Amniotic epithelial cell (primary cell): ENCODE measurements around the gene DGCR2.
"Not testable (repeated sequence)": the region's sequence is repeated elsewhere in the genome, so short reads cannot be mapped to it uniquely, and the experiment has no call there.

Experiments
- DNase-seq: peaks from one replicate; pipeline ENCODE4 v3.0.0-alpha.2; 2010; ENCODE audit warnings: low read depth

Gene DGCR2

DNA sequence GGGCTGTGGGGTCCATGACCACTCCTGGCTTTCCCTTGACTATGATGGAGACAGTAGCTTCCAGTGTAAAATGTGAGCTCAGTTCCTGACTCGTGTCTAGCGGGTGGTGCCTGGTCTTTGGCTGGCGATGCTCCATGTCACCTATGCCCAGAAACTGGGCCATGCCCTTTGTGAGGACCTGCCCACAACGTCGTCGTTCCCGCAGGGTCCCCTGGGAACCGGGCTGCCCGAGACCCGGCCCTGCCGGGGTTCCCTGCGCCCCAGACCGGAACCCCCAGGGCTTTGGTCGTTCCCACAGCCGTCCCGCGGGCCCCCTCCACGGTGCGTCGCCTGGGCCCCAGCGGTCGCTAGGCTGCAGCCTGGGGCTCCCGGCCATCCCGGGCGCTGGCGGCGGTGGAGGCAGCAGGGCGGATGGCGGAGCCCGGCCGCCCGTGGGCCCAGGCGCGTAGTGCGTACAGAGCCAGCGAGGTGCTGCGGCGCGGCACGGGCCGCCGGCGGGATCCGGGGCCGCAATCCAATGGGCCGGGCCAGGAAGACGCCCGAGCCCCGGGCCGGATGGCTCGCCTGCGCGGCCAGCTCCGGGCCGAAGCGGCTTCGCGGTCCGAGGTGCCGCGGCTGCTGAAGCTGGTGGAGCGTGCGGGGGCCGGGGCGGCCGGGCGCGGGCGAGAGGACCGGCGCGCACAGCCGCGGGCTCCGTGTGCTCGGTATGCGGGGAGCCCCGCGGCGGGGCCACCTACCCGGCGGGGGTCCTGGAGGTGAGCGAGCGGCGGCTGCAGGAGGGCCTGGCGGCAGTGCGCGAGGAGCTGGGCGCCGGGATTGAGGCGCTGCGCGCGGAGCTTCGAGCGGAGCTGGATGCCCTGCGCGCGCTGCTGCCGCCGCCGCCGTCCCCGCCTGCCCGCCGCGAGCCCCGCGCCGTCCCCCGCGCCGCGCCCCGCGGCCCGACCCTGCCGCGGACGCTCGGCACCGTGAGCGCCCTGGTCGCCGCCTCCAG is 92.8 kb downstream of the DGCR2 start:
- not testable (repeated sequence) for DNase-seq

DNA sequence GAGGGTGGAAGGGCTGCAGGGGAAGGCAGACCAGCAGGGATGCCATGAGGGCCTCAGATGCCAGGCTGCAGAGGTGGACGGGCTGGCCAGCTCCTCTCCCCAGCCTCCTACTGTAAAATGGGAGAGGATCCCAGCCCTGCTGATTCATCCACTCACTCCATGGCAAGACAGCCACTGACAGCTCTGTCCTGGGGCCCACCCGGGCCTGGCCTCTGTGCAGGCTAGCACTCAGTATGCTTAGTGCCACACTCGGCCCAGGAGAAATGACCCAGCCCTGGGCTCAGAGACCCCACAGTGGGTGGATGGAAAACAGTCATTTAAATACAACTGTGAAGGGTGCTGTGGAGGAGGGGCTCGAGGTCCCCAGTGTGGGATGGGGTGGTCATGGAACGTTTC is 94.2 kb downstream of the DGCR2 start:
- DNase-seq: not testable (repeated sequence)

DNA sequence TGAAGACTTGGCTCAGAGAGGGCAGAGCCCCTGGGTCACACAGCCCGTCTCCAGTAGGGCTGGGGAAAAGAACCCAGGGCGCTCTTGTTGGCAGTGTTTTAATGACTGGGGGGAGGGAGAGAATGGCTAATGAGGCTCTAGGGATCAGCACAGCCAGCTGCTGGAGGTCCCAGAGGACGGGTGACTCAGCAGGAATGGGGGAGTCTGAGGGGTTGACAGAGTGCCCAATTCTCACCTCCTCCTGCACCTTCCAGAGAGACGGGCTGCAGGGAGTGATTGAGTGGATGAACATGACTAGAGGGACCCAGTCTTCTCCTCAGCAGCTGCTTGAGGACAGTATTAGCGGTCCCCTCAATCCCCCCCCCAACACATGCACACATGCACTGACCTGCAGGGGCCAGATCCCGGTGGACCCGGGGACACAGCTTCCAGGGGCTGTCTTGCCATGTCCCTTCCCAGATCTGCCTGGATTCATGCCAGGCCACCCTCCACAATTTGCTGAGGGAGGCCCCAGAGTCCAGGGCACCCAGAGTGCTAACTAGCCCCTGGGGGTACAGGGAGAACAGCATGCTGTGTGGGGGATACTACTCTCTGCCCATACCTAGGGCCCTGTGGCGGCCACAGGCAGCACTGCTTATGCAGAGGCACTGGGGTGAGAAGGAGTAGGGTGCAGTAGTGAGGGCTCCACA is 94.7 kb downstream of the DGCR2 start:
- DNase-seq: not testable (repeated sequence)

DNA sequence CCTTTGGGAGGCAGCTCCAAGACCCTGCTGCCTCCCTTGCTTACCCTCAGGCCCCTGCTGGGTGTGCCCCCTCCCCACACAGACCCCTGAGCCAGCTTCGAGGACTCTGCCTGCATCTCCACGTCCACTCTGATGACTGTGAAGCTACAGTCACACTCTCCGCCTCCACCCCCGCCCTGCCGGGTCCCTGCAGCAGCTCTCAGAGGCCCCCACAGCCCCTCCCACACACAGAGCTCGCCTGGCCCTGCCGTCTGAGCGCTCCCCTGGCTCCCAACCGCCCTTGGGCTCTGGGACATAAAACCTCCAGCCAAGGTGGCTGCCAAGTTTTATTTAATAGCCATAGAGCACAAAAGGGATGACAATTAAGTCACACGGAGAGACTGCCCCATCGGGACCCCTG is 96.1 kb downstream of the DGCR2 start:
- not testable (repeated sequence) for DNase-seq

DNA sequence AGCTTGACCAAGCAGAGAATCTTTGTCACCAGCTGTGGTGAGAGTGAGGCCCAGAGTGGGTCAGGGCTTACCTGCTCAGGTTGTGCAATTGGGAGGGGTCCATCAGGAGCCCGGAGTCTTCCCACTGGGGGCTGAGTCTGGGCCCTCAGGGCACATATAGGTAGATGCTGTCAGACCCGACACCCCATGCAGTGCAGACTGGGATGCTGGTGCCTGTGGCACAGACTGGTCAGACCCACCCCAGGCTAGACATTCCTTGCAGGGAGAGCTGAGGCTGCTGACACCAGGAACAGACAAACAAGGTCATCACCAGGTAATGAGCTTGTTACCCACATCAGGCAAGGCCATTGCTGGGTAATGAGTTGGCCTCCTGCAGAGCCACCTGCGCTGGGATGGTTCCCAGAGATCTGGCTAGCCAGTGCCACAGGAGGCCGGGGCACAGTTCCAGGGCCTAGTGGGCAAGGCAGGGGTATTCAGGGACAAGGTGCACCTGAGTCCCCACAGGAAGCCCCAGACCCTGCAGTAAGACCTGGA is 97.2 kb downstream of the DGCR2 start:
- DNase-seq: not testable (repeated sequence)

DNA sequence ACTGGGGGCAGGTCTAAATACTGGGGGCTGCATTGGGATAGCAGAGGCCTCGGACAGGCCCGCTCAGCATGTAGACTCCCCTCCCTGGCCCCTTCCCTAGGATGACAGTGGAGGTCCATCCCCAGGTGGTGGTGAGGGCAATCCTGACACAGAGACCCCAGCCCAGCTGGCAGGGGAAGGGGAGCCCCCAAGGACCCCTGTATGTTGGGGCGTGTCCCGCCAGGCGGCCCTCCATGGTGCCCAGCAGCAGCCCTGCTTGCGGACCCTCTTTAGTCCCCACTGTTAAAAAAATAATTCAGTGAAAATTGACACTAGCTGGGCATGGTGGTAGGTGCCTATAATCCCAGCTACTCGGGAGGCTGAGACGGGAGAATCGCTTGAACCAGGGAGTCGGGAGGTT is 98.3 kb downstream of the DGCR2 start:
- not testable (repeated sequence) for DNase-seq

DNA sequence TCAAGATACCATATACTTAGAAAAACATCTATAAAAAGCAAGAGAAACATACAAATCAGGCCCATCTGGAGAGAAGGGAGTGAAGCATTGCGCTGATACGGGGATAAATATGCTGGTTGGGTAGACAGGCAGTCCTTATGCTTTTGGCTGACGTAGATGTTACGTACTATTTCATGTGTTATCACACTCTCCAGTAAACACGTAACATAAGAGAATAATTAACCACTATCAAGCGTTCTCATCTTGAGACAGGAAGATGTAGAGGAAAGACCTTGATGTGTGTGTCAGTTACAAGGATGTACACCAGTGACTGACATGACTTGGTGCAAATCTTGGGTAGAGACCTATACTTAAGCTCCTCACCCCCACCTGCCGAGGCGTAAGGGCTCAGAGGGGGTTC is 99.5 kb downstream of the DGCR2 start:
- DNase-seq: no peak

DNA sequence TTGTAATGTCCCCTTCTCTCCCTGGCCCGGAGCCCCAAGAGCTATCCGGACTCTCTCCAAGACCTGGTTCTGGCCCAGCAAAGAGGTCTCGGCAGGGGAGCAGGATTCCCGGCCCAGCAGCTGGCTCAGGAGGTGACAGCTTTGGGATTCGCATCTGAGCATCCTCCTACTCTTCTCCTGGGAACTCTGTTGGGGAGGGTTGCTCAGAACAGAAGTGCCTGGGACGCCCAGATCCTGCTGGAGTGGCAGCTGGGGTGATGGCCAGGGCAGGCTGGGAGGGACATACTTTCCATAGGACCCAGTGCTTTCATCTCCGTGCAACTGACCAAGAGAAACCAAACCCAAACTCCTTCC is 102.6 kb downstream of the DGCR2 start:
- no peak for DNase-seq

DNA sequence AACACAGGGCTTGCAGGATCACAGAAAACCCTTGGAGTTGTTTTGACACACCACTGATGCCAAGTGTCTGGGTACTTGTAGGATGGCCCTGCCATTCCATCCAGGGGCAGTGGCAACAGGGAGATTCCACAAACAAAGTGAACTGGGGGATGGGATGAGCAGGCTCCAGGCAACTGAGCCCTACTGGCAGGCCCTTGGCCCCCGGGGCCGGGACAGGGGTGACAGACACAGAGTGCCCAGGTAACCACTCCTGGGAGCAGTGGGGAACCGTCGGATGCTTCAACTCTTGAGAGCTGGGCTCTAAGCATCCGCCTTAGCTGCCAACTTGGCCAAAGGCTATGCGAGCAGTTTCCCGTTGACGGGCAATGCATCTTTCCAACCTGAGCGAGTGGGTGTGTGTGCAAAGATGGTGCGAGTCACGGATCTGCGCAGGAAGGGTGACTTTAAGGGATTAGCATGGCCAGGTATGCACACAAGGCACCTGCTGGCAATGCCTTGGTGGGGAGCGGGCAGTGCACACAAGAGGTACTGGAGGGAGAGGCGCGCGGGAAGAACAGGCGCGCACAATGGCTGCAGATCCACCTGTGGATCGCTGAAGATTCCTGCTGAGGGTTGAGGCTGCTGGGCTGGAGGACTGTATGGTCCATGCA is 103.1 kb downstream of the DGCR2 start:
- DNase-seq: no peak

DNA sequence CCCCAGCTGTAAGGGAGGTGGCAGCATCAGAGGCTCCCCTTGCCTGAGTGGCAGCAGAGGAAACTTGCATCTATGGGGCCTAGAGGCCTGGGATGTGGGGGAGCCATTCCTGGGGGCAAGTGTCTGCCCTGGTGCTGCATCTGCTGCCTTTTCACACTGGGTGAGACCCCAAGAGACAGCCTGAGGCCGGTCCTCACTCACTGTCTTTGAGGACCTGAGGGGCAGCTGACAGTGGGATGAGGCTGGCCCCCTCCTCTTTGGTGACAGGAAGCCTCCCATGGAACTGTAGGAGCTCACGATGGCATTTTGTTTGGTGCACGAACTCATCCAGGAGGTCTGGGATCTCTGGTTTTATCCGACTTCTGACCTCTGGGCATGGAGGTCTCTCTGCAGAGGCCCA is 104.0 kb downstream of the DGCR2 start:
- DNase-seq: no peak

DNA sequence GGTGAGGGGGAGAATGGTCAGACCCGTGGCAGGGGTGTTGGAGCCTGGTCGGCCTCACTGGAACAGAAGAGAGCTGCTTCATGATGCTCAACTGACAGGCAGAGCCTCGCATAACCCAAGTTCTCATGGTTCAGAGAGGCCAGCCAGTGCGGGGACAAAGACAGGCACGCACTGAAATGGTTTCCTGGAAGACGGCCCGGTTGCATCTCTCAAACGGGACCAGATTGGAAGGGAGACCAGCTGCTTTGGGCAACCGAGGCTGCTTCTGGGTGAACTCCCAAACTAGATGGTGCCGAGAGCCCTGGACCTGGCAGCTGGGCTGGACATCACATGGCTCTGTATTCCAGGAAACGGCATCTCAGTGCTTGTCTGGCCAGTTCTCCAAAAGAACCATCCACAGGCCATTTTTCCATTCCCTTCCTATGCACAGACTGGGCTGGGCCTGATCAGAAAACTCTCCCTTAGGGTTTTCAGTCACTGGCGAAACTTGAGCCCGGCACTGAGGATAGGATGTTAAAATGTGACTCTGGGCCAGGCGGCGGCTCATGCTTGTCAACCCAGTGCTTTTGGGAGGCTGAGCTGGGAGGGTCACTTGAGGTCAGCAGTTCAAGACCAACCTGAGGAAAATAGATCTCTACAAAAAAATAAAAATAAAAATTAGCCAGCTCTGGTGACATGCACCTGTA is 106.0 kb downstream of the DGCR2 start:
- no peak for DNase-seq

DNA sequence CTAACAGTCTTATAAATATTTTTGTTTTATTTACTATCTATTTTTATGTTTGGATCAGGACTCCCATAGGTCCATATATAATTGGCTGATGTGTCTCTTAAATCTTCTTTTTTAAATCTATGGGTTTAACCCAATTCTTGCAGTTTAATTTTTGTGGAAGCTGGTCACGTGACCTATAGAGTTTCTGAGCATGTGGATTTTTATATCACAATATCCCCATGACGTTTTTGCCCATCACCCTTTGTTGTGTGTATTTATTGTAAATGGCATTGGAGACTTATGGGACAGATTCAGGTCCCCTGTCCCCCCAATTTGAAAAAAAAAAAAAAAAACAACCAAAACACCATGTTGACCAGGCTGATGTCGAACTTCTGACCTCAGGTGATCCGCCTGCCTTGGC is 107.3 kb downstream of the DGCR2 start:
- no peak for DNase-seq

DNA sequence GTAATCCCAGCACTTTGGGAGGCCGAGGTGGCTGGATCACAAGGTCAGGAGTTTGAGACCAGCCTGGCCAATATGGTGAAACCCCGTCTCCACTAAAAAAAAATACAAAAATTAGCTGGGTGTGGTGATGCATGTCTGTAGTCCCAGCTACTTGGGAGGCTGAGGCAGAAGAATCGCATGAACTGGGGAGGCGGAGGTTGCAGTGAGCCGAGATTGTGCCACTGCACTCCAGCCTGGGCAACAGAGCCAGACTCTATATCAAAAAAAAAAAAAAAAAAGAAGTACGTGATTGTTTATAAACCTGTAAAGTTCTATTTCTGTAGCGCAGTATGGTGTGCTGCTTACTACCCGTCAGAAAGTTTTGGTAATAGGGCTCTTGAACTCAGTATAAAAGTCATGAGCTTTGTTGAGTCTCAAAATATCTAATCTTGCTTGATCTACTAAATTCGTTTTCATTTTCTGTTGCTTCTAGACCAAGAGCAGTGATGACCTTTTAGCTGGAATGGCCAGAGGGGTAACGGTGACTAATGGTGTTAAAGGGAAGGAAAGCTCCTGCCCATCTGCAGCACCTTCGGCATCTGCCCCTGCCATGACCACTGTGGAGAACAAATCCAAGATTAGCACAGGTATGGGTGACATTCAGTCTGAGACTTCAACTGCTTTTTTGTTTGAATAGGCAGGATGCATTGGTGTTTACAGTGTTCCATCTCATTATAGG is 108.2 kb downstream of the DGCR2 start:
- DNase-seq: not testable (repeated sequence)

DNA sequence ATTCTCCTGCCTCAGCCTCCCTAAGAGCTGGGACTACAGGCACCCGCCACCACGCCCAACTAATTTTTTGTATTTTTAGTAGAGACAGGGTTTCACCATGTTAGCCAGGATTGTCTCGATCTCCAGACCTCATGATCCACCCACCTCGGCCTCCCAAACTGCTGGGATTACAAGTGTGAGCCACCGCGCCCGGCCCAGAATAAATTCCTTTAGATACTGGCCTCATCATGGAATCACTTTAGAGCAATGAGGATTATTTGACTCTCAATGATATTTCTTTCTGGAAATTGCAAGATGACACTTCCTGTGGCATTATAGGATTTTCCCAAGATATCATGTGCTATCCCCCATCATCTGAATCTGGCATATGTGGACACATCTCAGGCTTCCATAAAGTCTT is 108.8 kb downstream of the DGCR2 start:
- not testable (repeated sequence) for DNase-seq

DNA sequence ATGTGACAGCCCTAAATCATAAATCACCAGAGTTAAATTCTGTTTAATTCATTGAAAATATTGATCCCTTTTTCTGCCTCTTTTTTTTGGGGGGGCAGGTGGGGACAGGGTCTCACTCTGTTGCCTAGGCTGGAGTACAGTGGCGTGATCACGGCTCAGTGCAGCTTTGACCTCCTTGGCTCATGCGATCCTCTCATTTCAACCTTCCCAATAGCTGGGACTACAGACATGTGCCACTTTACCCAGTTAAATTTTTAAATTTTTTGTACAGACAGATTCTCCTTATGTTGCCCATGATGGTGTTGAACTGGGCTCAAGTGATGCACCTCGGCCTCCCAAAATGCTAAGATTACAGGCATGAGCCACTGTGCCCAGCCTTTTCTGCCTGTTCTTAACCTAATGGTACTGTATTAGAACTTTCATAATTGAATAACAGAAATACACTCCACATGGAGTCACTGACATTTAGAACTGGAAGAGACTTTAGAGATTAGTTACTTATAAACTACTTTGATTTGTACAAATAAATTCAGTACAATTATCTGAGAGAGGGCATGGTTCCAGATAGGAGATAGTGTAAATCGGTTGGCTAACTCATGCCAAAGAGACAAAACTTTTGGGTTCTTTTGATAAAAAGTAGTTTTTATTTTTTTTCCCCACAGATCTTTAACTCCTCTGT is 109.8 kb downstream of the DGCR2 start:
- no peak for DNase-seq

DNA sequence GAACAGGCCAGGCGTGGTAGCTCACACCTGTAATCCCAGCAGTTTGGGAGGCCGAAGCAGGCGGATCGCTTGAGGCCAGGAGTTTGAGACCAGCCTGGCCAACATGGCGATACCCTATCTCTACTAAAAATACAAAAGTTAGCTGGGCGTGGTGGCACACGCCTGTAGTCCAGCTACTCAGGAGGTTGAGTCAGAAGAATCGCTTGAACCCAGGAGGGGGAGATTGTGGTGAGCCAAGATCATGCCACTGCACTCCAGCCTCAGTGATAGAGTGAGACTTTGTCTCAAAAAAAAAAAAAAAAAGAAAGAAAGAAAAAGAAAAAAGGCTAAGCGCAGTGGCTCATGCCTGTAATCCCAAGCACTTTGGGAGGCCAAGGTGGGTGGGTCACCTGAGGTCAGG is 110.6 kb downstream of the DGCR2 start:
- not testable (repeated sequence) for DNase-seq

DNA sequence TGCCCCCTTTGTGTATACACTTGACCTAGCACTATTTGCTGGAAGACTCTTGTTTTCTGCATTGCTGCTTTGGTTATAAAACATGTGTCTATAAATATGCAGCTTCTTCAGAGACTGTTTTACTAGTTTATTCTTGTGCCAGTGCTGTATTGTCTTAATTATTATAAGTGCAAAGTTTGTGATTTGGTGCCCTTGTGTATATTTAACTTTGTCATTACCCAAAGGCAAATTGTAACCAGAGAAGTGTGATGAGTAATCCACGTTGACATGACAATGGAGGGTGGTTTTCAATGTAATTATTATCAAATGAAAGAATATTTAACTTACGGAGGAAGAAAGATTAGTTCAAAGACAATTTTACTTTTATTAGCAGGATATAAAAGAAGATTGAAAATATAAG is 111.1 kb downstream of the DGCR2 start:
- DNase-seq: no peak

DNA sequence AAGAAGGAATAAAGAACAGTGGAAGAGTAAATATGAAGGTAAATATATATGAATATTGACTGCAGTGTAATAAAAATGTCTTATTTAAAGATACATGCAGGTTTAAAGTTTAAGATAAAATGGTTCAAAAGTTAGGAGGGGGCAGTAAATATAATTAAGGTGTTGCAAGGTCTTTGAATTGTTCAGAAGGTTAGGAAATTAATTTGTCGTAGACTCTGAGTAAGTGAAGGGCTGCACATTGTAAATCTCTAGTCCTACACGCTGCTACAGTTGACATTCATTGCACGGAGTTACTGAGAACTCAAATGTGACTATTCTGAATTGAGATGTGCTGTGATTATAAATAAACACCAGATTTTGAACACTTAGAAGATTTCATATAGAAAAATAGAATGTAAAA is 116.3 kb downstream of the DGCR2 start:
- no peak for DNase-seq

DNA sequence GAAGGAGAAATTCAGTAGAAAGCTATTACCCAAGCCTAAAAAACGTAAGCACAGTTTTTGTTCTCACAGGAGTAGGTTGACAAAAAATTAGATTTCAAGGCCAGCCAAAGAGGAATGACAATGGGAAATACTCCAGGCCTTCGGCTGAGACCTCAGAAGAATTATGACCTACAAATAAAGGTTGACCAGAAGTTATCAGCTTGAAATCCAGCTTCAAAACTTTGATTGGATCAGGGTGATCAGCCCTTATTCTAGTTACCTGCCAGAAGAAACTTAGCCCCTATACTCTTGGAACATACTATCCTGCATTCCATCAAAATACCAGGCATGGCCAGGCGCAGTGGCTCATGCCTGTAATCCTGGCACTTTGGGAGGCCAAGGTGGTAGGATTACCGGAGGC is 117.7 kb downstream of the DGCR2 start:
- DNase-seq: no peak

DNA sequence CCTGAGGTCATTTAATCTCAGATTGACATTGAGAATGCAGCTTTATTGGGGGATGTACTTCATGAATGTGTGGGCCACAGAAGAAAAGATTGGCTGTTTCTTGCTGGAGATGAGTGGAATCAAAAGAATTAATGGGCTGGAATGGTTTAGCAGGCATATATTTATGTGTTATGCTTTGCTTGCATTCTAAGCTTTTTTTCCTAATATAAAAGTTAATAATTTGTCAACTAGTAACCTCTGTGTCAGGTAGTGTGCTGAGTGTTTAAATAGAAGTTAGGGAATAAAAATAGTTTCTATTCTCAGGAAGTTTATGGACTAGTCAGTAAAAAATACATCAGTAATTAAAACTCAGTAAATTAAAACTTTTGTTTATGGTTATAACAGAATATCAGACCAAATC is 118.7 kb downstream of the DGCR2 start:
- no peak for DNase-seq

DNA sequence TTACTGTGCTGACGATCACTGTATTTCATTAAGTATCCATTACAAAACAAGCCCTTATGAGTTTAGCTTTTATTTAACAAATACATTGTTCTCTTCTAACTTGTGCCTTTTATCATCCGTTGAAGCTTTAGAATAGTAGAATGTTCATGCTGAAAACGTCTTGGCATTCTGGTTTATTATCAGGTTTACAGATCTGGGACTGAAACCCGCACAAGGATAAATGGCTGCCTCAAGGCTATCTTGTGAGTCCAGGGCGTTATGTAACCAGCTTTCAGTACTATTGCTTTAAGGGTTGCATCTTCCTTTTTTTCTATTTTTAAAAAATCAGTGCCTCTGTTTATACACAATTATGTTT is 119.6 kb downstream of the DGCR2 start:
- DNase-seq: no peak
